Measurements from ENCODE around the gene MTFP1. TPM values are rescaled to one million over a fixed set of nuclear protein-coding genes. Genes with fewer than 3 reads are reported as not detected.
"Not testable (repeated sequence)": the region's sequence is repeated elsewhere in the genome, so short reads cannot be mapped to it uniquely, and the experiment has no call there.

MTFP1 gene
- total RNA-seq, 1 experiment from 2014 or later: 83.1 TPM

DNA sequence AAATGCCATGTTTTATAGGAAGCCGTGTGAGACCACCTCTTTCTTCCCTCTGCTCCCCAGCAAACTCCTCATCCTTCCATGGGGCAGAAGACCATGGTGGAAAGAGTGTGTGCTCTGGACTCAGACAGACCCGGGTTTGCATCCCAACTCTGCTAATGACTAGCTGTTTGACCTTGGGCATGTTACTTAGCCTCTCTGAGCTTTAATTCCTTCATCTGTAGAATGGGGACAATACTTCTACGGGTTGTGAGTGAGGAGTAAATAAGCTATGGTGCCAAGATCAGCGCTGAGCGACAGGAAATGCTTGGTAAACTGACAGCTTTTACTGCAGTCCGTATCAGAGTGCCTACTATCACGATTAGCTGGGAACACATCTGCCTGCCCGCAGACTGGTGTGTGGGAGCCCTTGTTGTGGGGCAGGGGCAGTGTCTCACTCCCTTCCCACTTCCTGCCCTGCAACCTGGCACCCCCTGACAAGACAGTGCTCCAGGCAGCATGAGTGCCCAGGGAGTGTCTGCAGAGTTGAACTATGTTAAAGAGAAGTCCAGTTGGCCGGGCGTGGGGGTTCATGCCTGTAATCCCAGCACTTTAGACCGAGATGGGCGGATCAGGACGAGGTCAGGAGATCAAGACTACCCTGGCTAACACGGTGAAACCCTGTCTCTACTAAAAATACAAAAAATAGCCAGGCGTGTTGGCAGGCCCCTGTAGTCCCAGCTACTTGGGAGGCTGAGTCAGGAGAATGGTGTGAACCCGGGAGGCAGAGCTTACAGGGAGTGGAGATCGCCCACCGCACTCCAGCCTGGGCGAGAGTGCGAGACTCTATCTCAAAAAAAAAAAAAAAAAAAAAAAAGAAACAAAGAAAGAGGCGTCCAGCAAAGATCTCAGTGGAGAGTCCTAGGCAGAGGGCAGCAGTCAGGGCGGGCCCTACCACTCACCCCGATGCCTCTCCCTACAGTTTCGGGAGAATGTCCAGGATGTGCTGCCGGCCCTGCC lies 26.6 kb upstream of the MTFP1 start:
- in situ Hi-C loops (cut with HindIII; ENCODE audit: low pct_unique_long_range_greater_than_20kb, low sequenced_read_pairs): loop anchor here (25.0 kb wide), 1 partner anchor 112 kb away; the partner anchor contains the start of gene CASTOR1
- DNase-seq (ENCODE audit: low read depth, low spot score): no peak

DNA sequence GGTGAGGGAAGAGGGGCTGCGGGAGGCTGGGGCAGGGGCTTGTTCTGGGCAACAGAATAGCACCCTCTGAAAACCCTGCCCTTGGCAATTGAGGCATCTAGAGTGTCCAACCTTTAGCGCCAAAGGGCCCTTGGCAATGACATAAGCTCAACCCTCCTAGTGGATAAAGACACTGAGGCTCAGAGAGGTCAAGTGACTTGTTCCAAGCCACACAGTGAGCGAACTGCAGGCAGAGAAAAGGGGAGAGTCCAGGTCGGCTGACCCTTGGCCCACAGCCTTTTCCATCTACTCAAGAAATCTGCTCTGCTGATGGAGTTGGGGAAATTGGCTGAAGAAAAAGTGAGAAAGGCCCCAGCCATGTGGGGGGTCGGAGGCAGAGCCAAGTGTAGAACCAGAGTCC lies 25.9 kb upstream of the MTFP1 start:
- DNase-seq (ENCODE audit: low read depth, low spot score): no peak
- in situ Hi-C loops (cut with HindIII; ENCODE audit: low pct_unique_long_range_greater_than_20kb, low sequenced_read_pairs): loop anchor here (25.0 kb wide), 1 partner anchor 112 kb away; the partner anchor contains the start of gene CASTOR1

DNA sequence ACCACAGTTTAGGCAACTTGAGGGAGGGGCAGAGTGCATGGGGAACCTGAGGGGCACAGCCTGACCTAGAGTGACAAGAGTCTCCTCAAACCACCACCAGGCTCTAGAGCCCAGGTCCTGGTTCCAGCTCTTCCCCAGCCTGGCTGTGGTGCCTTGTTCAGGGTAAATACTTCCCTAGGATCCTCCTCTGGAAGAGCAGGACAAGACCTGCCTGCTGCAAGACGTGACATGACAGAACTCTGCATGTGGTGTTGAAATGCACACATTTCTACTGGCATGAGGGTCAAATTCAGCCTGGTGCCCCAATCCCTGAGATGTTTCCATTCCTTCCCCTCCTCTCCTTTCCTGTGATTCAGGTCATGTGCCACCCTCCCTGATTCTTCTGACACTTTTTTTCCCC lies 25.4 kb upstream of the MTFP1 start:
- DNase-seq (ENCODE audit: low read depth, low spot score): no peak
- in situ Hi-C loops (cut with HindIII; ENCODE audit: low pct_unique_long_range_greater_than_20kb, low sequenced_read_pairs): no loop called here

DNA sequence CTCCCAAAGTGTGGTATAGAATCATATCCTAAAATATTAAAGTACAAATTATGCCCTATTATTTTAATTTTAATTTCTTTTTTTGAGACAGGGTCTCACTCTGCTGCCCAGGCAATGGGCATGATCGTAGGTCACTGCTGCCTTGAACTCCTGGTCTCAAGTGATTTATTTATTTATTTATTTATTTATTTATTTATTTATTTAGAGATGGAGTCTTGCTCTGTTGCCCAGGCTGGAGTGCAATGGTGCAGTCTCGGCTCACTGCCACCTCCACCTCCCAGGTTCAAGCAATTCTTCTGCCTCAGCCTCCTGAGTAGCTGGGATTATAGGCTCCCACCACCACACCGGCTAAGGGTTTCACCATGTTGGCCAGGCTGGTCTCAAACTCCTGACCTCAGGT lies 24.5 kb upstream of the MTFP1 start:
- DNase-seq (ENCODE audit: low read depth, low spot score): not testable (repeated sequence)

DNA sequence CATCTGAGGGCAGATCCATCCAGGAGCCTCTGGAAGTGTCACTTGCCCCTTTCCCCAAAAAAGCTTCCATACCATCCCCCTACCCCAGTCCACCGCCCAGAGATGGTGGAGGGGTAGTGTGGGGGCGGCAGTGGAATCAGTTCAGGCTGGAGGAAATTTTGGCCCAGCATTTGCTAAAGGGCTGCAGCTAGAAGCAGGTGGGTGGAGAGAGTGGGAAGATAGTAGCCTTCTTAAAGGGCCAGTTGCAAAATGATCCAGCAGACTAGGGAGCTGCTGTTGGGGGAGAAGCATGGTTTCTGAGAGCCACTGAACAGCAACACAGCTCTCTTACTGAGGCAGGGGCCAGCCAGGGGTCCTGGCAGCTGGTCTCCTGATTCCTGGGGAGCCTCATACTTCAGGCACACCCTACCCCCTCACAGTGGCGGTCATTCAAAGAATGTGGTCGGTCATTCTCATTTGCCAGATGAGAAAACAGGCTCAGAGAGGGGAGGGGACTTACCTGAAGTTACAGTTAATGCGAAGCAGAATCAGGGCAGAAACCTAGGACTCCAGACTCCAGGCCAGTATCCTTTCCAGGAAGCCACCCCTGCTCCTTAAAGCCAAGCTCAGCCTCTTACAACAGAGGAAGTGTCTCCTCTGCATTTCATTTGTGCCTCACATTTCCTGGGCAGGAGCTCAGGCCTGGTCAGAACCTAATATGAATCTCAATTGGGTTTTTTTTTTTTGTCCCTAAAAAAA lies 23.4 kb upstream of the MTFP1 start:
- in situ Hi-C loops (cut with HindIII; ENCODE audit: low pct_unique_long_range_greater_than_20kb, low sequenced_read_pairs): no loop called here
- DNase-seq (ENCODE audit: low read depth, low spot score): no peak

More for the DNA sequence above, 24.5 kb upstream of the MTFP1 start:
- in situ Hi-C loops (cut with HindIII; ENCODE audit: low pct_unique_long_range_greater_than_20kb, low sequenced_read_pairs): not testable (repeated sequence)

DNA sequence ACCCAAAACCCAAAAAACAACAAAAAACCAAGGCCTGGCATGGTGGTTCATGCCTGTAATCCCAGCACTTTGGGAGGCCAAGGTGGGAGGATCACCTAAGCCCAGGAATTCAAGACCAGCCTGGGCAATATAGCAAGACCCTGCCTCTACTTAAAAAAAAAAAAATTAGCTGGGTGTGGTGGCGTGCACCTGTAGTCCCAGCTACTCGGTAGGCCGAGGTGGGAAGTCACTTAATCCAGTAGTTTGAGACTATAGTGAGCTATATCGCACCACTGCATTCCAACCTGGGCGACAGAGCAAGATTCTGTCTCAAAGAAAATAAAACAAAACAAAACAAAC lies 22.8 kb upstream of the MTFP1 start:
- in situ Hi-C loops (cut with HindIII; ENCODE audit: low pct_unique_long_range_greater_than_20kb, low sequenced_read_pairs); DNase-seq (ENCODE audit: low read depth, low spot score): not testable (repeated sequence)

DNA sequence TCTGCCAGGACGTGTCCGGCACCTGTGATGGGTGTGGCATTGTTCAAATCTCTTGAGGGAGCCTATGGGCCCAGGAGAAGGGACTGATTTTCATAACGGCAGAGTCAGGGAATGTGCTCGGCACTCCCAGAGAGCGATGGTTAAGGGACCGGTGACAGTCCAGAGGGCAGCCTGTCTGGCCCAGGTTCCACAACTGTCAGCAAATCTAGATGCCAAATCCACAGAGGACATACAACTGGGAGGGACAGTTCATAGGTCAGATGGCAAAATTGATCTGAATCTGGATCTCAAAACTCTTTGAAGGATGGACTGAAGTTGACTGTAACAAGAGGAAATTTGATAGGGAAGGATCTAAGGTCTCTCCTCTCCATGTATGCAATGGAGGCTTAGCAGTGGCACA lies 21.3 kb upstream of the MTFP1 start:
- in situ Hi-C loops (cut with HindIII; ENCODE audit: low pct_unique_long_range_greater_than_20kb, low sequenced_read_pairs): no loop called here
- no peak for DNase-seq (ENCODE audit: low read depth, low spot score)

DNA sequence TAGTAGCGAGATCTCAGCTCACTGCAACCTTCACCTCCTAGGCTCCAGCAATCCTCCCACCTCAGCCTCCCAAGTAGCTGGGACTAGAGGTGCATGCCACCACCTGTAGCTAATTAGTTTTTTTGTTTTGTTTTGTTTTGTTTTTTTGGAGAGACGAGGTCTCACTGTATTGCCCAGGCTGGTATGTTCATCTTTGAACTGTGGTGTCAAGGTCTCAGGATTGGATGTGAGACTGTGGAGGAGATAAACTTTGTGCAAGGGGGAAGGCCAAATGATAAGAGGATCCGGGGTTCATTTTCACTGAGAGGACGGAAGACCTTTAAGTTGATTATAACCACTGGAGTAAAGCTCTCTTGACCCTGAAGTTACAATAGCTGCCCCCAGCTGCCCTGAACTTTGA lies 19.8 kb upstream of the MTFP1 start:
- DNase-seq (ENCODE audit: low read depth, low spot score): no peak
- in situ Hi-C loops (cut with HindIII; ENCODE audit: low pct_unique_long_range_greater_than_20kb, low sequenced_read_pairs): no loop called here

DNA sequence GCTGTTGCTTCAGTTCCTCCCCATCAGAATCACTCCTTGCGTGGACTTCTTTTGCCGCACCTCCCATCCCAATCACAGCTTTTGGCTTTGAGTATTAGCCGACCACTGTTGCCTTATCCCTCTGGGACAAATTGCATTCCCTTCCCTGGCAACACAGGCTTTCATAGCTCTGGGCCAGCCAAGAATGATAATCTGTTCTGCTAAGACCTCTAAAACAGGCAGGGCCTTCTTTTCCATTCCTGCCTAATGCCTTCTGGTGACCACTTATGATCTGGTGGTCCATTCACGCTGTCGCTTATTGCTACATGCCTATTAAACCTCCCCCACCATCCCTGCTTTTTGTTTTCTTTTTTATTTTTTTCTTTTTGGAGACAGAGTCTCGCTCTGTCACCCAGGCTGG lies 19.2 kb upstream of the MTFP1 start:
- DNase-seq (ENCODE audit: low read depth, low spot score): no peak
- in situ Hi-C loops (cut with HindIII; ENCODE audit: low pct_unique_long_range_greater_than_20kb, low sequenced_read_pairs): no loop called here

DNA sequence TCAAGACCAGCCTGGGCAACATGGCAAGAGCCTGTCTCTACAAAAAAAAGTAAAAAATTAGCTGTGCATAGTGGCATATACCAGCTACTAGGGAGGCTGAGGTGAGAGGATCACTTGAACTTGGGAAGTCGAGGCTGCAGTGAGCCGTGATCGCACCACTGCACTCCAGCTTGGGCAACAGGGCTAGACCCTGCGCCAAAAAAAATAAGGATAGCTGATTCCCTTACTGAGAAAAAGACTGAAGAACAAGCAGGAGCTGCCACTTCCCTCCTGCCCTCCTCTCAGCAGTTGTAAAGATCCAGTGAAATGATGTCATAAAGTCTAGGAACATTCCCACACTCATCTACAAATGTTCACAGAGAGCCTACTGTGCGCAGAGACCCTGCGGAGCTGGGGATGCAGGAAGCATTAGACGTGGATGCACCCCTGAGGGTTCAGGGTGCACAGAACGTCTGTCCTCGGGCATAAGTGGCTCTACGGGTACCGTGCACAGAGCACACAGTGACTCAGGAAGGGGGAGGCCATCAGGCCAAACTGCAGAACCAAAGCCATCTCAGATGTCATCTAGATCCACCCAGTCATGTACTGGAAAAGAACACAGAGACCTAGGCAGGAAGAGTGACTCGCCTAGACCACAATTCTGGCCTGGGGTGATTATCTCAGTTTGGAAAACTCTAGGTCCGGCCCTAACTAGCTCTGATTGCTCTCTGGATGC lies 17.0 kb upstream of the MTFP1 start:
- in situ Hi-C loops (cut with HindIII; ENCODE audit: low pct_unique_long_range_greater_than_20kb, low sequenced_read_pairs): no loop called here
- no peak for DNase-seq (ENCODE audit: low read depth, low spot score)

DNA sequence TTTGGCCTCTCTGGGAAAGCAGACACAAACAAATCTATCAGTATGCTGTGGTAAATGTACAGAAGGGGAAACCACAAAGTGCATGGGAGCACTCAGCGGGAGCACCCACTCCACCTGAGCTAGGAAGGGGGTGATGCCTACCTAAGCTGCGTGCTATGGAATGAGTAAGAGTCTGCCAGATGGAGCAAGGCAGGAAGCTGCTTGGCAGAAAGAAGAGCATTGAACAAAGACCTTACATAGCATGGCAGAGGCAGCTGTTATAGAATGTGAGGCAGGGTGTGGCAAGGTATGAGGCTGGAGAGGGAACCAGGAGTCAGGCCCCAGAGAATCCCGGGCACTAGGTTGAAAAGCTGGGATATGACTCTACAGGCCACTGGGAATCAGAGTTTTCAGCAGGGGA lies 13.8 kb upstream of the MTFP1 start:
- DNase-seq (ENCODE audit: low read depth, low spot score): no peak
- in situ Hi-C loops (cut with HindIII; ENCODE audit: low pct_unique_long_range_greater_than_20kb, low sequenced_read_pairs): no loop called here

DNA sequence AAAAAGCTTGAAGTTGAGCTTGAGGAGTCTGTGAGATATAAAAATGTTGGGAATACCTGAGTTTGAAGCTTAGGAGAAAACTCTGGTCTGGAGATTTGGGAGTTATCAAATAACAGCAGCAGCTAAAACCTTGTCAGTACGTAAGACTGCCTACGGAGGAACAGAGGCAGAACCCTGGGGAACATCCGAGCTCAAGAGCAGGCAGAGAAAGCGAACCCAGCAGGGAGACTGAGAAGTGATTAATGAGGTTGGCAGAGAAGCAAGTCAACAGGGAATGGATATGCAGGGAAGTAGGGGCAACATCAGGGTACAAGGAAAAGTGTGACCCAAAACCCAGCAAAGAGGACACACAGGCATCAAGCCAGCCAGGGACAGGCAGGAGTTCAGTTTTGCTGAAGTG lies 12.6 kb upstream of the MTFP1 start:
- in situ Hi-C loops (cut with HindIII; ENCODE audit: low pct_unique_long_range_greater_than_20kb, low sequenced_read_pairs): no loop called here
- DNase-seq (ENCODE audit: low read depth, low spot score): no peak

DNA sequence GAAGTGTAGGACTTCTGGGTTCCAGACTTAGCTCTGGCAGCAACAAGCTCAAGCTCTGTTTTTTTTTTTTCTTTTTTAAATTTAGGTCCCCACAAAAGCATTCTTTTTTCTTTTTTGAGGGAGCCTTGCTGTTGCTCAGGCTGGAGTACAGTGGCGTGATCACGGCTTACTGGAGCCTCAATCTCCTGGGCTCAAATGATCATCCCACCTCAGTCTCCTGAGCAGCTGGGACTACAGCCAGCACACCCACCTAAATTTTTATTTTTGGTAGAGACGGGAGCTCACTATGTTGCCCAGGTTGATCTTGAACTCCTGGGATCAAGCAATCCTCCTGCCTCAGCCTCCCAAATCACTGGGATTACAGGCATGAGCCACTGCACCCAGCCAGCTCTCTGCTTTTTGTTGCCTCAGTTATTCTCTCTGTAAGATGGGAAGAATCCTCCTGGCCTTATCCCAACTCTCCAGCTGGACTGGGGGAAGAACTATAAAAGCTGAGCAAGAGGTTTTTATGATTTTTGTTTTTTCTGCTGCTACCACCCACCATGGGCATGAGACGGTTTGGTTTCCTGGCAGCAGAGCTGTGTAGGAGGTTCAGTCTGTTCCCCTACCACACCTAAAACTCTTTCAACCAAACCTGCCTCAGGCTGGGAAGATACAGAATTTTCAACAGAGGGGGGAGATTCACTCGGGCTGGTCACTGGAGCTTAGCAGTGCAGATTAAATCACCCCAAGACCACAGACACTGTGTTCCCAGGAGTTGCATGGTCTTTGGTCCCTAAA lies 11.6 kb upstream of the MTFP1 start:
- no peak for DNase-seq (ENCODE audit: low read depth, low spot score)
- in situ Hi-C loops (cut with HindIII; ENCODE audit: low pct_unique_long_range_greater_than_20kb, low sequenced_read_pairs): no loop called here

DNA sequence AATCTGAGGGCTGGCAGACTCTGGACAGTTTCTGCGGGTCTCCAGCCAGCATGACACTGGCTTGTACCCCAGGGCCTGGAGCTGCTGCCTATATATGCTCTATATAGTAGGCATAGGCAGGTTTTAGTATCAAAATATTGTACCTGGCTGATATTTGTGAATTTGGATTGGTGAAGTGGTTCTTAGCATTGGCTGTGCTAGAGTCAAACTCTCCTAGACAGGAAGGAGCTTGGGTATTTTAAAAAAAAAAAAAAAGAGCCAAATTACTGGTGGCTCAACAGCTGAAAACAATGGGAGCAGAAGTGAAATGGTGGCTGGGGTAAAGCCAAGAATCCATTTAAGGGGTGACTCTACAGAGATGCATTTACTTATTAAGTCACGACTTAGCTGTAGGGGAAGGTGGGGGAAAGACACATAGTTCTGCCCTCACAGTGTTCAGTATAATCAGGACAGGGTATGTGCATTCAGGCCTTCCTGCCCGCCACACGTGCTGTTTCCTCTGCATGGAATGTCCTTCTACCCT lies 11.0 kb upstream of the MTFP1 start:
- DNase-seq (ENCODE audit: low read depth, low spot score): no peak
- in situ Hi-C loops (cut with HindIII; ENCODE audit: low pct_unique_long_range_greater_than_20kb, low sequenced_read_pairs): no loop called here

DNA sequence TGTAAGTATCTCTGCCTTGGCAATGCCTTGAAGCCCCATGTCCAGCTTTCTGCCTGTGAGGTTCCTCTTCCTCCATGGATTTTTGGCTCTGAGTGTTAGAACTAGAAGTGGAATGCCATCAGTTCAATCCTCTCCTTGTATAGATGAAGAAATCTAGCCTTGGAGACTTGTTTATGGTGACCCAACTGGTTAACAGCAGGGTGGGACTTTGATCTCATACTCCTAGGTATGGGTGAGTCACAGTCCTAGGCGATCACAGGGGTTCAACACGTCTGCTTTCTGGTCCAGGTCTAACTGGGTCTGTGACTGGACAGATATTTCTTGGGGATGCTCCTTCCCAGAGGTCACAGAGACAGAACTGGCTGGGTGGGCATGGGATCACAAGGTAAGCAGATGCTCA lies 9.2 kb upstream of the MTFP1 start:
- in situ Hi-C loops (cut with HindIII; ENCODE audit: low pct_unique_long_range_greater_than_20kb, low sequenced_read_pairs): no loop called here
- DNase-seq (ENCODE audit: low read depth, low spot score): no peak

DNA sequence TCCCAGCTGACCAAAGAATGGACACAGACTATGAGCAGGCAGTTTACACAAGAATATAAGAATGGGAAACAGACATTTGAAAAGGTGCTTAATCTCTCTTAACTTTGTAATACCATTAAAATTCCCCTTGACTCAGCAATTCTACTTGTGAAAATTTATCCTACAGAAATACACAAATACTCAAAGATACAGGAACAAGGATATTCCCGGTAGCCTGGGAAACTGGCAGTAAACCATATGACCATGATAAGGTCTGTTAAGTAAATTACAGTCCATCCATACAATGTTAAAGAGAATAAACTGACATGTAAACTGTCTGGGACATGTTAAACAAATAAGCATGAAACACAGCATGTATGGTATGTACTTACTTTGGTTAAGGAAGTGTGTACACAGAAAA lies 8.7 kb upstream of the MTFP1 start:
- no peak for DNase-seq (ENCODE audit: low read depth, low spot score)
- in situ Hi-C loops (cut with HindIII; ENCODE audit: low pct_unique_long_range_greater_than_20kb, low sequenced_read_pairs): no loop called here

Data from SK-MEL-5 (cell line).